ENCODE data around the gene CNST.

DNA sequence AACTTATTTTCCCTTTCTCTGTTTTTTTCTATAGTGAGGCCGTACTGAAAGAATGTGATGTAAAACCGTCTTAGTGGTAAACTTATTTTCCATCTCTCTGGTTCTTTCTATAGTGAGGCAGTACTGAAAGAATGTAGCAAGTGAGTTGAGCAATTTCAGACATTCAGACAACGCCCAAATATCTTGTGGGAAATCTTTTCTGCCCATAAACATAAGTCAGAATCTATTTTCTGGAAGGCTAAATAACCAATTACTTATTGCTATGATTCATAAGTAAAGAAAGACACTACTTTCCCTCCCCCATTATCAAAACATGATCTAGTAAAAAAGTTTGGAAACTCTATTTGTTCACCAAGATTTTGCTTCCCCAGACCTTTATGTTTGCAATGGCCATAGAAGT is 139.1 kb downstream of the CNST start:
- TF ChIP-seq, protein P1, sequence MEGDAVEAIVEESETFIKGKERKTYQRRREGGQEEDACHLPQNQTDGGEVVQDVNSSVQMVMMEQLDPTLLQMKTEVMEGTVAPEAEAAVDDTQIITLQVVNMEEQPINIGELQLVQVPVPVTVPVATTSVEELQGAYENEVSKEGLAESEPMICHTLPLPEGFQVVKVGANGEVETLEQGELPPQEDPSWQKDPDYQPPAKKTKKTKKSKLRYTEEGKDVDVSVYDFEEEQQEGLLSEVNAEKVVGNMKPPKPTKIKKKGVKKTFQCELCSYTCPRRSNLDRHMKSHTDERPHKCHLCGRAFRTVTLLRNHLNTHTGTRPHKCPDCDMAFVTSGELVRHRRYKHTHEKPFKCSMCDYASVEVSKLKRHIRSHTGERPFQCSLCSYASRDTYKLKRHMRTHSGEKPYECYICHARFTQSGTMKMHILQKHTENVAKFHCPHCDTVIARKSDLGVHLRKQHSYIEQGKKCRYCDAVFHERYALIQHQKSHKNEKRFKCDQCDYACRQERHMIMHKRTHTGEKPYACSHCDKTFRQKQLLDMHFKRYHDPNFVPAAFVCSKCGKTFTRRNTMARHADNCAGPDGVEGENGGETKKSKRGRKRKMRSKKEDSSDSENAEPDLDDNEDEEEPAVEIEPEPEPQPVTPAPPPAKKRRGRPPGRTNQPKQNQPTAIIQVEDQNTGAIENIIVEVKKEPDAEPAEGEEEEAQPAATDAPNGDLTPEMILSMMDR (IDR thresholded peaks at IDR 0.05): no peak
- TF ChIP-seq POLR2A (IDR thresholded peaks at IDR 0.05): no peak

All from suprapubic skin (tissue), 3 donors.